GM03348 (cell line): Measurements from ENCODE around the gene CNKSR1.
A peak's percentile ranks its signal among the peaks of the same experiment; 100 is the strongest.

Experiments
- DNase-seq: peaks from one replicate; pipeline ENCODE4 v3.0.0; 2012; ENCODE audit warnings: low spot score

CNKSR1 gene

DNA sequence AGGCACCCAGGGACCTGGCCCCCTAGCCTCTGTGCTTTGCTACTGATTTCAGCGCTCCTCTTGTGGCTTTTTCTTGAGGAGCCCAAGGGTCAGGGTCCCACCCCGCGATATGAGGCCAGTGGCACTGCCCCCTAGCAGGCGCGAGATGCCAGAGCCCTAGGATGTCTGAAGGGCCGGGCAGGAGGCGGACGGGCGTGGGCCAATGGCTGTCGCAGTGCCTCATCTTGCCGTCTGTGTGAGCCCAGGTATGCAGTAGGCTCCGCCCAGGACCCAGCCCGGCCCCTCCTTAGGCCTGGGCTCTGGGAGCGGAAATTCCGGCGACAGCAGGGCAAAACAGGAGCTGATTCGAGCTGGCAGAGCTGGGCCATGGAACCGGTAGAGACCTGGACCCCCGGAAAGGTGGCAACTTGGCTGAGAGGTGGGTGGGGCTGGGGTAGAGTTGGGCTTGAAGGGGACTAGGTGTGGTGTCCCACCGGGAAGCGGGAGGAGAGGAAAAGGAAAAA, at the start of gene CNKSR1:
Gene CNKSR1 (plus strand): TSS at position 310 of the 503 bp plus-strand sequence. CDS start 57 bp downstream, at position 367.
- DNase-seq = no peak

DNA sequence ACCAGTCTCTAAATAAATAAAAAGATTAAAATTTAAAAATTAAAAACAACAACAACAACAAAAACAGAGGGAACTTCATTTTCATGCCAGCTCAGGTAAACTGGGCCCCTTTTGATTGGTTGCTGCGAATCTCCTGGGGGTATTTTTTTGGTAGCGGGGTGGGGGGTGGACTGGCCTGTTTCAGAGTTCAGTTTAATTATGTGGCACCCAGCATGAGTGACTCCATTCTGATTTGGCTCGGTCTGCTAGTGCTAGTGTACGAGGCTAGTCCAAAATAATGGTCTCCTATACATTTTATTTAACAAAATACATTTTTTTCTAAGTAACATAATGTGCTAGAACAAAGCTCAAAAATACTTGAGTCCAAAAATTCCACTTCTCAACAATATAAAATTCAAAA, 47.5 kb upstream of the CNKSR1 start:
- DNase-seq = no peak

DNA sequence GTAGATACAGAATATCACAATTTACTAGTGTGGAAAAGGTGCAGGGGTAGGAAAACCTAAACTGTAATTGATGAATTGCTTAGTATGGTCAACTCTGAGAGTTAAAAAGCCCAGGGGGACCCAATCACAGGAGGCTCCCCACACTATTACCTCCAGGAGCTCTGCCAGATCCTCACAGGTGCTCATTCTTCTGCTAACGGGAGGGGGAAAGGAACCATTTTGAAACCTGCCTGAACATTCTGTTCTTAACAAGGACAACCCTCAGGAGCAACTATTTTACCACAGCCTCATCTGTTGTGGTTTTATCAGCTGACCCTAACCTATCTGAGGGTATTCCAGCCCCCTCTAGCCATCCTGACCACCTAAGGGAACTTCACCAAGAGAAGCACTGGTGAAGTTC, 46.6 kb upstream of the CNKSR1 start:
- no peak for DNase-seq

GRCh38 chr1:26132128-26132833, 45.0 kb upstream of the CNKSR1 start:
- DNase-seq = no peak

- no peak for DNase-seq
These were observed 44.5 kb upstream of the CNKSR1 start for GRCh38 chr1:26132834-26133167.

DNA sequence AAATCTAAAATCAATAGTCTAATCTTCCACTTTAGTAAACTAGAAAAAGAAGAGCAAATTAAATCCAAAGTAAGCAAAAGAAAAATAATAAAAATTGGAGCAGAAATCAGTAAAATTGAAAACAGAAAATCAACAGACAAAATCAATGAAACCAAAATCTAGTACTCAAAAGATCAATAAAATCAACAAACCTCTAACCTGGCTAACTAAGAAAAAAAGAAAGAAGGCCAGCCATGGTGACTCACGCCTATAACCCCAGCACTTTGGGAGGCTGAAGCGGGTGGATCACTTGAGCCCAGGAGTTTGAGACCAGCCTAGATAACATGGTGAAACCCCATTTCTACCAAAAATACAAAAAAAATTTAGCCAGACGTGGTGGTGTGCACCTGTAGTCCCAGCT, 42.8 kb upstream of the CNKSR1 start:
- DNase-seq = no peak

DNA sequence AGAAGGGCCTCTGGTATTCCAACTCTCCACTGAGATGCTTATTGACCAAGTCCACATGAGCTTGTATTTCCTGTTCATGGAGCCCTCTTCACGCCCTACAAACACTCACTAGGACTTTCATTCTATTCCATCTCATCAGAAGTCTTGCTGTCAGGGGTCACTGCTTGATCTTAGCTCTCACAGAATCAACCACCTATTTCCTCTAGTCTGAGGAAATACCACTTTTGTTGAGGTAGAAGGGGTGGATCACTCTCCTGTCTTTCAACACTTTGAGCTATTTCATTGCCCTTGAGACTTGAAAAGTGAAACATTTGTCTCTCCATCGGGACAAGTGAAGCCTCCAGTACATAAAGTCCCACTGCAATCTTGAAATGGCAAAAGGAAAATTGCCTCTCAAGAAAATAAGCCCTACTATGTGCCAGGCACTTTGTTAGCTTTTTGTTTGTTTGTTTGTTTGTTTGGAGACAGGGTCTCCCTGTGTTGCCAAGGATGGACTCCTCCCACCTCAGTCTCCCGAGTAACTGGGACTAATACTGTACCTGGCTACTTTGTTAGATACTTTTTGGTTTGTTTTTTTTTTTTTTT, 38.2 kb upstream of the CNKSR1 start:
- no peak for DNase-seq

GRCh38 chr1:26142159-26142558, 35.1 kb upstream of the CNKSR1 start:
- no peak for DNase-seq

GRCh38 chr1:26145041-26145959, 32.0 kb upstream of the CNKSR1 start:
- DNase-seq = peak; percentile 88

- DNase-seq = no peak
These were observed 31.4 kb upstream of the CNKSR1 start for GRCh38 chr1:26145960-26146294.

GRCh38 chr1:26148887-26149286, 28.4 kb upstream of the CNKSR1 start:
- DNase-seq = no peak

DNA sequence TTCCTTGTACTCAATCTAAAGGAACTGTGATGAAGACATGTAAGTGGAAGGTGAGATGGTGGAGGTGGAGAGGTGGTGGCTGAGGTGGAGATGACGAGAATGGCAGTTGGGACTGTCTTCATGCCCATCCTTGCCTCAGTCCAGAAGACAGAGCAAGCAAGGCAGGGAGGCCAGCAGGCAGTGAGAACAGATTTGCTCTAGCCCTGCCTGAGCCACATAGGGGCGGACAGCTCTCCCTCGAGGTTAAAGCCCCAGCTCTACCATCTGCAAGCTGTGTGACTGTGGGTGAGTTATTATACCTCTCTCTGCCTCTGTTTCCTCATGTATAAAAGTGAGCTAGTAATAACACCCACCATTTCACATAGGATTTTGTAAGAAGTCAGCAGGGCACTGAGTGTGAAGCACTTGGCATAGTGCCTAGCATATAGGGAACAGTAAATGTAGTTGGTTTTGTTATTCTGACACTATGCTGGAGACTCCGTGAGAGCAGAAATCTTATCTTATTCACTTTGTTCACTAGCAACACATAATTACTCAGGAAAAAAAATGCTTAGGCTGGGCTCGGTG, 23.2 kb upstream of the CNKSR1 start:
- no peak for DNase-seq

DNA sequence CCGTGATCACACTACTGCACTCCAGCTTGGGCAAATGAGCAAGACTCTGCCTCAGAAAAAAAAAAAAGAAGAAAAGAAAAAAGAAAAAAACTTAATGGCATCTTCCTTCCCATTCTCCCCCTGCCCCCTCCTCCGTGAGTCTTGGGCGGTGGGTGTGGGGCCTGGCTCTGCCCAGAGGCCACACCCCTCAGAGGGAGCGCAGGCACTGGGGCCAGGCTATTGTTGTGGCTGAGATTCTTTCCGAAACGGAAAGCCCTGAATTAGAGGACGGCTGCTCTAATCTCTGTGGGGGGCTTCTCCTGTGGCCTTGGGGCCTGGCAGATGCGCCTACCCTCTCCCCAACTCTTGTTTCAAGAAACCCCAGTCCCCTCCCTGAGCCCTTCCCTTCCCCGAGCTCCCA, 22.5 kb upstream of the CNKSR1 start:
- no peak for DNase-seq

DNA sequence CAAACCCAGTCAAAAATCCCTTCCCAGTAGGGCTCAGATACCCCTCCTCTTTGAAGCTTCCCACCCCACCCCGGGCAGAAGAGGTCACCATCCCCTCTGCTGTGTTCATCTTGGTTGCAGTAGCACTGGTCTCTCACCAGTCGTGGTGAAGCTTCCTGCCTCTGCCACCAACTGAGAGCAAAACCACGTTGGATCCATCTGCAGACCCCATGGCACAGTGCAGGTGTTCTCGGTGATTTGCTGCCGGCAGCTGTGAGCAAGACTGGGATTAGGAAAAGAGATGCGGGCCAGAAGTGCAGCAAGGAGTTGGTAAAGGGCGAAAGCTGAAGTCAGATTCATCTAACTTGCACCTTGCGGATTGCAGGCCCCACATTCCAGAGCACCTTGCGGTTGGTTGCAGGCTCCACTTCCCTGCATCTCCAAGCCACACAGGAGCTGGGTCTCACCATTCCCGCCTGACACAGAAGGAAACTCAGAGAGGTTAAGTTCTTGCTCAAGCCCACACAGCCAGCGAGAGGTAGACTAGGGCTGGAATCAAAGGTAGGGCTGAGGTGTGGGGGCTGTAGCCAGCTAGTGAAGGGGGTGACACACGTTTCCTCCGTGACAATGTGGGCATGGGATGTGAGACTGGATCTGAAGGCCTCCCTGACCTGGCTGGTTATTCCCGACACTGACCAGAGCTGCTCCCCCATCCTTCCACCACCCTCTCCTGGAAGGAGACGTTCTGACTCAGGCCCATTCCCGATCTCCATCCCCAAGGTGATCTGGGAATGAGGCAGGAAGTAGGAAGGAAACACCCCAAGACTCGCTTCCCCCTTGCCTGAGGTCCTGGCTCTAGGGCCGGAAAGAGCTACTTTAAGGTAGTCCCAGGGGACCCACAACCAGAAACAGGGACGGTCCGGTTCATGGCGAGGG, 21.7 kb upstream of the CNKSR1 start:
- DNase-seq = no peak

DNA sequence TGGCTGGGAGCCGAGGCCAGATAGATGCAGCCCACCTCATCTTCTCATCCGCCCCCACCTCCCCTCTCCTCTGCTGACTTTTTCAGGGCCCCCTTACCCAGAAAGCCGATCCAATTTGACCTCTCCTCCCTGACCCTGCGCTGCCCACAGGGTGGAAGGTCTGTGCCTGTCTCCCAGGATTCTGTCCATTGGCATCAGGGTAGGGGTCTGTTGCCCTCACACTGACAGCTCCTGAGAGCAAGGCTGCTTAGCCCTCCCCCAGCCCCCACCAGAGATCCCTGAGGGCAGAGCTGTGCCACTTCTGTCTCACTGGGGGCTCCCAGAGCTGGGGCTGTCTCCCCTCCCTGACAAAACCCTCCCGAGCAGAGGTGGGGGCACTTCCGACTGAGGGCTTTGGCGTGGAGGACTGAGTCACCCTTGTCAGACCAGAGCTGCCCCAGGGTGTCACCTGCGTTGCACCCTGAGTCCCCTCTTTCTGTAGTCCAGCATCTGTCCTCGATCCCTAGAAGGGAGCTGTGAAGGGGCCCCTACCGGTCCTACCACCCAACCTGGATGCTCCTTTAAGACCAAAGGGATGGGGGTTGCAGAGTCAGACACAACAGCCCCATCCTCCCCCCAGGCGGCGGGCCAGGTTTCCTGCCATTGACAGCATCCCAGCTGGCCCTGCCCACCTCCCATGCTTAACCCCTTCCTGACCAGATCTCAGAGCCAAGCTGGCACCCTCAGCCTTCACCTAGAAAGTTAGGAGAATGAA, 20.8 kb upstream of the CNKSR1 start:
- DNase-seq = no peak

GRCh38 chr1:26158271-26158907, 18.9 kb upstream of the CNKSR1 start:
- no peak for DNase-seq

DNA sequence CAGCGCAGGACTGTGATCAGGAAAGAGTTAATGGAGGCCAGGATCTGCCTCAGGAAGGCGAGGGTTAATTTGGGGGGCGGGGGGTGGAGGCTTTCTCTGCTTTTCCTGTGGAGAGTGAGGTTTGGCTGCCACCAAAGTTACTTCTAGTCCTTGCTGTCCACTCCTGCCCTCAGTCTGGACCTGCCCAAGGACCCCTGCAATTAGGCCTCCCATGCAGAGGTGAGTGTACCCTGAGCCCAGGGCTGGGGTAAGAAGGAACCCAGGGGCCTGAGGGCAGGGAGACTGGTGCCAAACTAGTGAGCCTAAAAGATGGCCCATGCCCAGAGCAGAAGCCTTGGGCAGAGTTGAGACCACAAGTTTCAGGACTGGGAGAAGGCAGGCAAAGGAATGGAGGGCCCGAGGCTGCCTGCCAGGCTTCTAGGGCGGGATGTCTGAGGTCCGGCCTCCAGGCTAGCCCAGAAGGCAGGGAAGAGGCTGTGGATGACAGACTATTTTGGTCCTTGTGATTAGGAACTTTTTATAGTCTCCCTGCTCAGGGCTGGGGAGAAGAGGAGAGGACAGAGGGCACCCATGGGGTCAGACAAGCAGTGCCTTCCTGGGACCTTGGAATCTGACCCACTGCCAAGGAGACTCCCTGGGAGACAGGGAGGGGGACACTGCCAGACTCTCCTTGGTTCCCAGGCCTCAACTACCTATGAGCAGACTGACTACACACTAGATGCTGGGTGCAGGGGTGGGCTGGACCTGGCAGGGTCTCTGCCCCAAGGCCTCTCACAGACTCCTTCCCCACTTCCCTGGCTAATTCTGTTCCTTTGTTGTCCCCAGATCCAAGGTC, 18.2 kb upstream of the CNKSR1 start, which contains the start of gene FAM110D:
Gene FAM110D (plus strand): TSS at position 172 of the 835 bp plus-strand sequence. CDS start 2,213 bp downstream, outside the sequence.
- no peak for DNase-seq

DNA sequence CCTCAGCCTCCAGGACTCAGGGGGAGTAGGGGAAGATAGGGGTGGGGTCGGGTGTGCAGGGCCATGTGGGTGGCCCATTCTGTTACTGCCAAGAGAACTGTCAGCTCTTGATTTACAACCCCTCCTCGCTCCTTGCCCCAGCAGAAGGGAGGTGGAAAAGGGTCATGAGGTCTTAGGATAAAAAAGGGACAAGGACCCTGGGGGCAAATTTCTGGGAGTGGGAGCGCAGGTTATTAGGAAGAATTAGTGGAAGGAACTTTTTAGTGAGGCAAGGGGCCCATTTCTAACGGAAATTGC, 17.6 kb upstream of the CNKSR1 start:
- no peak for DNase-seq
